ENCODE measurements around the gene MED13L.

DNA sequence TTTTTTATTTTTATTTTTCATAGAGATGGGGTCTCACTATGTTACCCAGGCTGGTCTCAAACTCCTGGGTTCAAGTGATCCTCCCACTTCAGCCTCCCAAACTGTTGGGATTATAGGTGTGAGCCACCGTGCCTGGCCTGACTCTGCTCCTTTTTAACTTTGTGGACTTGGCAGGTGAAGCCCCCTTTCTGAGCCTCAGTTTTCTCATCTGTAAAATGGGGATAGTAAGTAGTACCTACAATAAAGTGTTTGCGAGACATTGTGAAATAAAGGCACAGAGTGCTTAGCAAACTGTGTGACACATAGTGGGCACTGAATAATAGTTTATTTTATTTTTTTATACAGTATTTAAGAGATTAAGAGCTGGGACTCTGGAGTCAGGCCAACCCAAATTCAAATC lies 21.1 kb upstream of the MED13L start:
- TF ChIP-seq, protein P1, sequence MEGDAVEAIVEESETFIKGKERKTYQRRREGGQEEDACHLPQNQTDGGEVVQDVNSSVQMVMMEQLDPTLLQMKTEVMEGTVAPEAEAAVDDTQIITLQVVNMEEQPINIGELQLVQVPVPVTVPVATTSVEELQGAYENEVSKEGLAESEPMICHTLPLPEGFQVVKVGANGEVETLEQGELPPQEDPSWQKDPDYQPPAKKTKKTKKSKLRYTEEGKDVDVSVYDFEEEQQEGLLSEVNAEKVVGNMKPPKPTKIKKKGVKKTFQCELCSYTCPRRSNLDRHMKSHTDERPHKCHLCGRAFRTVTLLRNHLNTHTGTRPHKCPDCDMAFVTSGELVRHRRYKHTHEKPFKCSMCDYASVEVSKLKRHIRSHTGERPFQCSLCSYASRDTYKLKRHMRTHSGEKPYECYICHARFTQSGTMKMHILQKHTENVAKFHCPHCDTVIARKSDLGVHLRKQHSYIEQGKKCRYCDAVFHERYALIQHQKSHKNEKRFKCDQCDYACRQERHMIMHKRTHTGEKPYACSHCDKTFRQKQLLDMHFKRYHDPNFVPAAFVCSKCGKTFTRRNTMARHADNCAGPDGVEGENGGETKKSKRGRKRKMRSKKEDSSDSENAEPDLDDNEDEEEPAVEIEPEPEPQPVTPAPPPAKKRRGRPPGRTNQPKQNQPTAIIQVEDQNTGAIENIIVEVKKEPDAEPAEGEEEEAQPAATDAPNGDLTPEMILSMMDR (IDR thresholded peaks at IDR 0.05) = no peak
- TF ChIP-seq POLR2A (IDR thresholded peaks at IDR 0.05) (no peak), EP300 (IDR thresholded peaks at IDR 0.05; ENCODE audit: low read depth) (no peak)

Measured in transverse colon (tissue), 3 donors.